Right lobe of liver (tissue), 6 donors: ENCODE results near the gene MSX1. TPM values are rescaled to one million over a fixed set of nuclear protein-coding genes. Genes with fewer than 3 reads are reported as not detected.
A peak's percentile ranks its signal among the peaks of the same experiment; 100 is the strongest.
"Not testable (repeated sequence)": the region's sequence is repeated elsewhere in the genome, so short reads cannot be mapped to it uniquely, and the experiment has no call there.

ENCODE experiments used
- ATAC-seq, 4 donors: fragments of 200-7000 bp; cut with Tn5 transposase; one replicate each; pipeline ENCODE4 v1.9.1; 2020; ENCODE audit warnings: mild to moderate bottlenecking in 4 of 4, moderate library complexity in 4 of 4
- DNase-seq, 3 donors: peaks; one replicate each; pipeline ENCODE4 v3.0.0-alpha.2; 2020
- H3K27ac ChIP-seq, 3 donors: fragments of 200-600 bp; one replicate each; pipeline ENCODE4 v1.8.0; 2022
- H3K27me3 ChIP-seq, 2 donors: fragments of 200-600 bp; one replicate each; pipeline ENCODE4 v1.8.0; 2022
- H3K36me3 ChIP-seq, 4 donors: fragments of 200-600 bp; sonication (generic) in 1 of 4; one replicate each; pipeline versions ENCODE4 v1.5.1 to v1.8.0; 2017 to 2022; ENCODE audit warnings: control low read depth in 1 of 4
- H3K4me1 ChIP-seq, 4 donors: fragments of 200-600 bp; sonication (generic) in 1 of 4; one replicate each; pipeline versions ENCODE4 v1.5.1 to v1.8.0; 2017 to 2022; ENCODE audit warnings: control low read depth in 1 of 4
- H3K4me3 ChIP-seq, 3 donors: fragments of 200-600 bp; one replicate each; pipeline ENCODE4 v1.8.0; 2022
- H3K9me3 ChIP-seq, 4 donors: fragments of 200-600 bp; sonication (generic) in 1 of 4; one replicate each; pipeline versions ENCODE4 v1.5.1 to v1.8.0; 2017 to 2022; ENCODE audit warnings: control low read depth in 1 of 4
- POLR2A ChIP-seq: fragments of 450-650 bp; IDR thresholded peaks from one replicate; pipeline ENCODE4 v1.6.1; 2017; ENCODE audit warnings: antibody characterized with exemption, mild to moderate bottlenecking
- WGBS: methylation state at CpG from one replicate; pipeline ENCODE4 v1.1.6; 2018; ENCODE audit warnings: low coverage, low lambda C conversion rate; ENCODE audit not compliant: insufficient coverage; ENCODE audit errors: missing lambda C conversion rate; 5-methylcytosine and 5-hydroxymethylcytosine counted together
- intact Hi-C, 2 donors: fragments of 100-400 bp; cut with DNase I; formaldehyde crosslinking; loops; one replicate each; pipeline versions ENCODE4 v1.11.2 to v1.14.1; 2022
- total RNA-seq, 6 experiments: library from RNA; depleted of rRNA in 2 of 6; stranded (reverse); fragments of >200 nt in 2 of 6; fragmentation: NEBNext Ultra II Directional in 3 of 6; extraction: Animal tissue kit (Norgen Biotek cat#: 25700) in 3 of 6; gene quantifications; one replicate each; pipeline versions ENCODE4 v1.1.0 to v1.2.4, GENCODE V29; 2016 to 2023
- TF ChIP-seq, protein P1 (sequence below), 4 donors: fragments of 200-600 bp in 3 of 4; fragments of 450-650 bp in 1 of 4; IDR thresholded peaks; one replicate each; pipeline versions ENCODE4 v1.5.1 to v1.8.0; 2016 to 2022; ENCODE audit warnings: antibody characterized with exemption in 4 of 4, mild to moderate bottlenecking in 2 of 4
- donor health status: DM: no; HTN: yes; CAD: no.
- donor health status: DM: no; HTN: no; CAD: no.
- donor health status: DM: no; HTN: no; CAD: no.
- donor health status: DM: no; HTN: yes; CAD: no.
- donor health status: DM: no; HTN: yes; CAD: no.

MSX1 gene
- total RNA-seq, 6 experiments from 2014 or later, result 0.15 to 0.62 (median 0.31) TPM

DNA sequence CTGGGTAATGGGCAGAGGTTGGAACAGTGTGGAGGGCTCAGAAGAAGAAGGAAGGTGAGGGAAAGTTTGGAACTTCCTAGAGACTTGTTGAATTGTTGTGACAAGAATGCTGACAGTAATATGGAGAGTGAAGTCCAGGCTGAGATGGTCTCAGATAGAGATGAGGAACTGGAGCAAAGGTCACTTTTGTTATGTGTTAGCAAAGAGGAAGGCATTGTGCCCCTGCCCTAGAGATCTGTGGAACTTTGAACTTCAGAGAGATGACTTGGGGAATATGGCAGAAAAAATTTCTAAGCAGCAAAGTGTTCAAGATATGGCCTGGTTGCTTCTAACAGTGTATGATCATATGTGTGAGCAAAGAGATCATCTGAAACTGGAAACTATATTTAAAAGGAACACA lies 37.9 kb upstream of the MSX1 start:
- Histone ChIP-seq H3K4me1 (no peaks in the 10 kb centered on the region), H3K27ac (no peak overlapping the region), H3K4me3 (no peak overlapping the region), H3K36me3 (no peaks in the 10 kb centered on the region), H3K9me3 (no peaks in the 10 kb centered on the region), H3K27me3 (no peaks in the 10 kb centered on the region)
- ATAC-seq, result no peak
- intact Hi-C loops, result no loop called here
- TF ChIP-seq, protein P1, sequence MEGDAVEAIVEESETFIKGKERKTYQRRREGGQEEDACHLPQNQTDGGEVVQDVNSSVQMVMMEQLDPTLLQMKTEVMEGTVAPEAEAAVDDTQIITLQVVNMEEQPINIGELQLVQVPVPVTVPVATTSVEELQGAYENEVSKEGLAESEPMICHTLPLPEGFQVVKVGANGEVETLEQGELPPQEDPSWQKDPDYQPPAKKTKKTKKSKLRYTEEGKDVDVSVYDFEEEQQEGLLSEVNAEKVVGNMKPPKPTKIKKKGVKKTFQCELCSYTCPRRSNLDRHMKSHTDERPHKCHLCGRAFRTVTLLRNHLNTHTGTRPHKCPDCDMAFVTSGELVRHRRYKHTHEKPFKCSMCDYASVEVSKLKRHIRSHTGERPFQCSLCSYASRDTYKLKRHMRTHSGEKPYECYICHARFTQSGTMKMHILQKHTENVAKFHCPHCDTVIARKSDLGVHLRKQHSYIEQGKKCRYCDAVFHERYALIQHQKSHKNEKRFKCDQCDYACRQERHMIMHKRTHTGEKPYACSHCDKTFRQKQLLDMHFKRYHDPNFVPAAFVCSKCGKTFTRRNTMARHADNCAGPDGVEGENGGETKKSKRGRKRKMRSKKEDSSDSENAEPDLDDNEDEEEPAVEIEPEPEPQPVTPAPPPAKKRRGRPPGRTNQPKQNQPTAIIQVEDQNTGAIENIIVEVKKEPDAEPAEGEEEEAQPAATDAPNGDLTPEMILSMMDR (IDR thresholded peaks at IDR 0.05), result no peak
- DNase-seq, result no peak

- intact Hi-C loops, H3K4me3 ChIP-seq, H3K9me3 ChIP-seq, H3K36me3 ChIP-seq, H3K27me3 ChIP-seq, ATAC-seq, H3K27ac ChIP-seq, H3K4me1 ChIP-seq: not testable (repeated sequence)
- WGBS, result 40% methylated on average over 2 of the region's 6 CpGs
- peak in 1 of 3 donors; percentile 8 for DNase-seq
These were observed 37.2 kb upstream of the MSX1 start for GRCh38 chr4:4822286-4822685.

- intact Hi-C loops, result no loop called here
- no peak for ATAC-seq
- WGBS, result 65% methylated on average over 2 of the region's 2 CpGs
These were observed 35.8 kb upstream of the MSX1 start for GRCh38 chr4:4823621-4824162.

GRCh38 chr4:4824232-4824631 lies 35.2 kb upstream of the MSX1 start:
- ATAC-seq (no peak), DNase-seq (no peak)
- 19% methylated on average over 3 of the region's 3 CpGs for whole genome bisulfite sequencing
- H3K9me3 ChIP-seq, result no peaks in the 10 kb centered on the region
- no peak for TF ChIP-seq POLR2A
- TF ChIP-seq, protein P1 (IDR thresholded peaks at IDR 0.05), result no peak
- H3K27ac ChIP-seq, result no peak overlapping the region
- no peak overlapping the region for H3K4me3 ChIP-seq
- intact Hi-C loops, result no loop called here
- H3K27me3 ChIP-seq, result no peaks in the 10 kb centered on the region
- no peaks in the 10 kb centered on the region for H3K36me3 ChIP-seq
- no peaks in the 10 kb centered on the region for H3K4me1 ChIP-seq

More at GRCh38 chr4:4823621-4824162, 35.8 kb upstream of the MSX1 start:
- no peaks in the 10 kb centered on the region for H3K27me3 ChIP-seq
- no peak for TF ChIP-seq POLR2A
- TF ChIP-seq, protein P1 (IDR thresholded peaks at IDR 0.05), result no peak
- H3K4me1 ChIP-seq, result no peaks in the 10 kb centered on the region
- DNase-seq, result no peak
- no peaks in the 10 kb centered on the region for H3K9me3 ChIP-seq
- H3K27ac ChIP-seq, result no peak overlapping the region
- no peak overlapping the region for H3K4me3 ChIP-seq
- no peaks in the 10 kb centered on the region for H3K36me3 ChIP-seq

DNA sequence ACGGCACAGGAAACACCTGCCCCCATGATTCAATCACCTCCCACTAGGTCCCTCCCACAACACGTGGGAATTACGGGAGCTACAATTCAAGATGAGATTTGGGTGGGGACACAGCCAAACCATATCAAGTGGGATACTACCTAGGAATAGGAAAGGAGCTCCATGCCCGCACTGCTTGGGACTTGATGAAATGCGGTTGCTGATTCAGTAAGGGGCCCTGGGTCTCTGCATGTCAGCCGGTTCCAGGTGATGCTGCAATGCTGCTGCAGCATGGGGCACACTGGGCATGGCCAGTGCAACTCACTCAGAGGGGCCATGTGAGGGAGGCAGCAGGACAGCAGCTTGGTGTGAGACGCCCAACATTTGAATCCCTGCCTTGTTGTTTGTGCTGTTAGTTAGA lies 34.0 kb upstream of the MSX1 start:
- no peak for ATAC-seq
- Histone ChIP-seq H3K4me3 (no peak overlapping the region), H3K36me3 (no peaks in the 10 kb centered on the region), H3K4me1 (no peaks in the 10 kb centered on the region), H3K27me3 (no peaks in the 10 kb centered on the region), H3K9me3 (no peaks in the 10 kb centered on the region), H3K27ac (no peak overlapping the region)
- 60% methylated on average over 1 of the region's 7 CpGs for WGBS
- no peak for TF ChIP-seq POLR2A
- TF ChIP-seq, protein P1 (IDR thresholded peaks at IDR 0.05), result no peak
- no peak for DNase-seq
- intact Hi-C loops, result no loop called here
